Skeletal muscle satellite cell (primary cell): ENCODE results near the gene STX1B.

ENCODE experiments used
- H3K27me3 ChIP-seq: 2 replicates; pipeline ENCODE4 v1.7.0; 2013; ENCODE audit warnings: low read length; ENCODE audit not compliant: control insufficient read depth, insufficient read depth
- H3K36me3 ChIP-seq: 2 replicates; pipeline ENCODE4 v1.7.0; 2013; ENCODE audit warnings: mild to moderate bottlenecking, control low read depth, low read length; ENCODE audit not compliant: insufficient read depth
- H3K4me1 ChIP-seq: 2 replicates; pipeline ENCODE4 v1.7.0; 2013; ENCODE audit warnings: low read length; ENCODE audit not compliant: control insufficient read depth, insufficient read depth
- H3K4me2 ChIP-seq: 2 replicates; pipeline ENCODE4 v1.7.0; 2013; ENCODE audit warnings: mild to moderate bottlenecking, low read length
- H3K4me3 ChIP-seq: 2 replicates; pipeline ENCODE4 v1.7.0; 2013; ENCODE audit warnings: low read length
- H3K9ac ChIP-seq: 2 replicates; pipeline ENCODE4 v1.7.0; 2013; ENCODE audit warnings: mild to moderate bottlenecking, low read depth, low read length, moderate library complexity
- H3K9me3 ChIP-seq: replicated peaks from 2 replicates; pipeline ENCODE4 v1.7.0; 2013; ENCODE audit warnings: mild to moderate bottlenecking, control low read depth, low read length

The STX1B gene

GRCh38 chr16:30953511-30954124 is 56.8 kb downstream of the STX1B start:
- no peaks in the 10 kb centered on the region for H3K9me3 ChIP-seq

DNA sequence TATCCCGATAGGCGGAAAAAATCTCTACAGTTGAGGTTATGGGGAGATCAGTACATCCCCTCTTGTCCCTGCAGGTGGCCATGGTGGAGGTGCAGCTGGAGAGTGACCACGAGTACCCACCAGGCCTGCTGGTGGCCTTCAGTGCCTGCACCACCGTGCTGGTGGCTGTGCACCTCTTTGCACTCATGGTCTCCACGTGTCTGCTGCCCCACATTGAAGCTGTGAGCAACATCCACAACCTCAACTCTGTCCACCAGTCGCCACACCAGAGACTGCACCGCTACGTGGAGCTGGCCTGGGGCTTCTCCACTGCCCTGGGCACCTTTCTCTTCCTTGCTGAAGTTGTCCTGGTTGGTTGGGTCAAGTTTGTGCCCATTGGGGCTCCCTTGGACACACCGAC is 57.3 kb downstream of the STX1B start:
- Histone ChIP-seq H3K4me3 (no peak overlapping the region), H3K4me1 (peaks cover 28% of the 10 kb centered on the region), H3K9ac (no peak overlapping the region), H3K27me3 (no peaks in the 10 kb centered on the region), H3K36me3 (peaks cover 5% of the 10 kb centered on the region), H3K9me3 (no peaks in the 10 kb centered on the region), H3K4me2 (no peak overlapping the region)

More at GRCh38 chr16:30953511-30954124, 56.8 kb downstream of the STX1B start:
- Histone ChIP-seq H3K4me2 (peak overlapping the region; percentile 23), H3K4me1 (peaks cover 30% of the 10 kb centered on the region), H3K36me3 (peaks cover 5% of the 10 kb centered on the region), H3K9ac (no peak overlapping the region), H3K4me3 (no peak overlapping the region), H3K27me3 (no peaks in the 10 kb centered on the region)

DNA sequence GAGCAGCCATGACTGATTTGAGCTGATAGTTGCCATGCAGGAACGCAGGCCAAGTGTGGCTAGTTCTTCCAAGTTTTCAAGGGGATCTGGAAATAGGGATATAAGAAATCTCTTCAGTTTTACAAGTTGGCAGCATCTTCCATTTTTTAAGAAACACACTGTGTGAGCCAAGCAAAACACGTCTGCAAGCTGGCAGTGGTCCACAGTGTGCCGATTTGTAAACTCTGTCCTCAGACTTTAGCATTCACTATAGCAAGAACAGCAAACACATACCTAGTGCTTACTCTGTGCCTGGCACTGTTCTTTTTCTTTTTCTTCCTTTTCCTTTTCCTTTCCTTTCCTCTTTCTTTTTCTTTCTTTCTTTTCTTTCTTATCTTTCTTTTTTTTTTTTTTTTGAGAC is 58.7 kb downstream of the STX1B start:
- no peak overlapping the region for H3K4me3 ChIP-seq
- H3K9me3 ChIP-seq, result no peaks in the 10 kb centered on the region
- H3K4me1 ChIP-seq, result peaks cover 26% of the 10 kb centered on the region
- H3K27me3 ChIP-seq, result no peaks in the 10 kb centered on the region
- no peak overlapping the region for H3K4me2 ChIP-seq
- H3K36me3 ChIP-seq, result peaks cover 5% of the 10 kb centered on the region
- H3K9ac ChIP-seq, result no peak overlapping the region

DNA sequence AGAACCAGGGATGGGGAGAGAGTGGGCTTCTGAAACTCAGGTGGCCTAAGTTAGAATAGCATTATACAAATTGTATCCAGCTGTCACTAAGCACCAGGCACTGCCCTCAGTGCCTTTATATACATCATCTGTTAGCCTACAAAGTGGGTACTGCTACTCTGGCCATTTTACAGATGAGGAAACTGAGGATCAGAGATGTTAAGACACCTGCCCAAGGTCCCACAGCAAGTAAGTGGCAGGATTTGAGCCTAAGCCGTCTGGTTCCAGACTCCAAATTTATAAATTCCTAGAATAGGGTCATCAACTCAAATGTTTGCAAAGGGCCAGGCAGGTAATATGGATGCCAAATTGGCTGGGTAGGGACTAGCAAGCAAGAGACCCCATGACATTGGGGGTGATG is 59.2 kb downstream of the STX1B start:
- no peaks in the 10 kb centered on the region for H3K9me3 ChIP-seq
- no peaks in the 10 kb centered on the region for H3K27me3 ChIP-seq
- H3K4me1 ChIP-seq, result peaks cover 22% of the 10 kb centered on the region
- no peak overlapping the region for H3K9ac ChIP-seq
- peaks cover 5% of the 10 kb centered on the region for H3K36me3 ChIP-seq
- no peak overlapping the region for H3K4me3 ChIP-seq
- H3K4me2 ChIP-seq, result no peak overlapping the region

- Histone ChIP-seq H3K4me1 (peaks cover 22% of the 10 kb centered on the region), H3K27me3 (no peaks in the 10 kb centered on the region), H3K9me3 (no peaks in the 10 kb centered on the region), H3K4me2 (peak overlapping the region; percentile 98), H3K4me3 (peak overlapping the region; percentile 76), H3K9ac (peak overlapping the region; percentile 85), H3K36me3 (peaks cover 5% of the 10 kb centered on the region)
Observed at GRCh38 chr16:30950516-30951065, 59.8 kb downstream of the STX1B start.

- H3K4me1 ChIP-seq, result peaks cover 22% of the 10 kb centered on the region
Observed at GRCh38 chr16:30949650-30950515, 60.6 kb downstream of the STX1B start.

DNA sequence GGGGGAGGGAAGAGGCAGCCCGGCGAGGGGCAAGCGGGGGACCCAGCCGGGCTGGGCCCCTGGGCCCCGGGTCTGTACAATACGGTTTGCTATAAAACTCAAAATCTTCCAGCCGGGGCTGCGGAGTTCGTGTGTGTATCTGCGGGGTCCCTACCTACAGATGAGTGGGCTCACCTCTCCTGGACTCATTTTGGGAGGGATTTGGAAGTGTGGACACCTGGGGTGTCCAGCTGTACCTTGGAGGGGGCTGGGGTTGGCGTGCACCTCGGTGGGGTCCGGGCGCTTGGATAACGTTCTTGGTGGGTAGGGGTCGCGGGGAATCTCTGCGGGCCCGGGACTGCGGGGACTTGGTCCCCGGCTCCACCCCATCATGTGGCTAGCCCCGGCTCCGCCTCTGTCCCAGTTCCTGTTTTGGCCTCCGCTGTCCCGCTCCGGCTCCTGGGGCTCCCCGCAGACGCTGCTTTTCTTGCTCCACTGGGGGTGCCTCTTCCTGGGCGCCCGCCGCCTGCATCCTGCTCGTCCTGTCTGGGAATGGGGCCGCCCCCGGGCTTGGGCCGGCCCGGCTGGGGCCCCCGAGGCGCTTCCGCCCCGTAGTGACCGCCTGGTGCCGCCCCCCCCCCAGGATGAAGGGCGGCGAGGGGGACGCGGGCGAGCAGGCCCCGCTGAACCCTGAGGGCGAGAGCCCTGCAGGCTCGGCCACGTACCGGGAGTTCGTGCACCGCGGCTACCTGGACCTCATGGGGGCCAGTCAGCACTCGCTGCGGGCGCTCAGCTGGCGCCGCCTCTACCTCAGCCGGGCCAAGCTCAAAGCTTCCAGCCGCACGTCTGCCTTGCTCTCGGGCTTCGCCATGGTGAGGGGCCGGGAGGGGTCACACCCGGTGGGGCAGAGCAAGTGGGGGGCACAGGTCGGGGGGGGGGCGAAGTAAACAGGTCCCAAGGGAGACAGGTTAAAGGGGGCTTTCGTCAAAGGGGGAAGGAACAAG is 61.5 kb downstream of the STX1B start, which contains the start of gene ORAI3:
TSS of gene ORAI3 (plus strand) at position 402 of the 983 bp plus-strand sequence. CDS start at position 624, 222 bp downstream.
- Histone ChIP-seq H3K9me3 (no peaks in the 10 kb centered on the region), H3K4me1 (peaks cover 22% of the 10 kb centered on the region), H3K4me2 (peak within 1 kb of the TSS; percentile 98), H3K4me3 (peak within 1 kb of the TSS; percentile 76), H3K27me3 (no peaks in the 10 kb centered on the region), H3K36me3 (peaks cover 11% of the 10 kb centered on the region), H3K9ac (peak within 1 kb of the TSS; percentile 85)

More at GRCh38 chr16:30949650-30950515, 60.6 kb downstream of the STX1B start:
- H3K36me3 ChIP-seq, result peaks cover 5% of the 10 kb centered on the region
- peak overlapping the region; percentile 98 for H3K4me2 ChIP-seq
- H3K9me3 ChIP-seq, result no peaks in the 10 kb centered on the region
- H3K27me3 ChIP-seq, result no peaks in the 10 kb centered on the region
- H3K4me3 ChIP-seq, result peak overlapping the region; percentile 76
- peak overlapping the region; percentile 85 for H3K9ac ChIP-seq

- peaks cover 19% of the 10 kb centered on the region for H3K4me1 ChIP-seq
- peak overlapping the region; percentile 85 for H3K9ac ChIP-seq
- H3K4me2 ChIP-seq, result peak overlapping the region; percentile 98
- H3K4me3 ChIP-seq, result peak overlapping the region; percentile 76
- no peaks in the 10 kb centered on the region for H3K9me3 ChIP-seq
- peaks cover 11% of the 10 kb centered on the region for H3K36me3 ChIP-seq
- H3K27me3 ChIP-seq, result no peaks in the 10 kb centered on the region
Observed at GRCh38 chr16:30947859-30948666, 62.4 kb downstream of the STX1B start.

GRCh38 chr16:30947541-30947858 is 62.9 kb downstream of the STX1B start:
- Histone ChIP-seq H3K9ac (no peak overlapping the region), H3K27me3 (no peaks in the 10 kb centered on the region), H3K4me1 (peaks cover 19% of the 10 kb centered on the region), H3K36me3 (peaks cover 16% of the 10 kb centered on the region), H3K9me3 (no peaks in the 10 kb centered on the region), H3K4me2 (no peak overlapping the region), H3K4me3 (no peak overlapping the region)

- no peak overlapping the region for H3K9ac ChIP-seq
- peaks cover 21% of the 10 kb centered on the region for H3K36me3 ChIP-seq
- no peak overlapping the region for H3K4me3 ChIP-seq
- H3K4me1 ChIP-seq, result peaks cover 22% of the 10 kb centered on the region
- no peaks in the 10 kb centered on the region for H3K9me3 ChIP-seq
- H3K27me3 ChIP-seq, result no peaks in the 10 kb centered on the region
- H3K4me2 ChIP-seq, result no peak overlapping the region
Observed at GRCh38 chr16:30946671-30947540, 63.5 kb downstream of the STX1B start.
